HFF-Myc (cell line): ENCODE results near the gene PSMG3.

ENCODE experiments used
- DNase-seq: peaks from one replicate; pipeline ENCODE4 v3.0.0-alpha.2; 2011; ENCODE audit warnings: low read depth; ENCODE audit errors: extremely low read depth
- H3K4me3 ChIP-seq: replicated peaks from 2 replicates; pipeline ENCODE4 v1.5.1; 2011; ENCODE audit warnings: low read depth, mild to moderate bottlenecking, control low read depth, low read length
- CTCF ChIP-seq: IDR thresholded peaks from 2 replicates; pipeline ENCODE4 v1.5.1; 2012; ENCODE audit warnings: mild to moderate bottlenecking, low read depth, low read length, control low read depth; ENCODE audit errors: missing control alignments

Gene PSMG3

GRCh38 chr7:1603346-1604225 is 33.8 kb upstream of the PSMG3 start:
- TF ChIP-seq CTCF: no peak
- no peak for DNase-seq

GRCh38 chr7:1602386-1602785 is 32.6 kb upstream of the PSMG3 start:
- H3K4me3 ChIP-seq: no peak overlapping the region
- TF ChIP-seq CTCF: no peak
- no peak for DNase-seq

More at GRCh38 chr7:1603346-1604225, 33.8 kb upstream of the PSMG3 start:
- H3K4me3 ChIP-seq: no peak overlapping the region

- no peak overlapping the region for H3K4me3 ChIP-seq
- TF ChIP-seq CTCF: no peak
- DNase-seq: no peak
Observed at GRCh38 chr7:1601956-1602355, 32.1 kb upstream of the PSMG3 start.

GRCh38 chr7:1599640-1600395 is 30.0 kb upstream of the PSMG3 start:
- TF ChIP-seq CTCF: no peak
- H3K4me3 ChIP-seq: no peak overlapping the region
- DNase-seq: no peak

- no peak for DNase-seq
- TF ChIP-seq CTCF: no peak
- no peak overlapping the region for H3K4me3 ChIP-seq
Observed at GRCh38 chr7:1598961-1599639, 29.3 kb upstream of the PSMG3 start.

GRCh38 chr7:1598286-1598685 is 28.5 kb upstream of the PSMG3 start:
- TF ChIP-seq CTCF: no peak
- DNase-seq: no peak
- no peak overlapping the region for H3K4me3 ChIP-seq
